GM12878 (cell line): ENCODE results near the gene ZNF613. TPM values are rescaled to one million over a fixed set of nuclear protein-coding genes. Genes with fewer than 3 reads are reported as not detected.

Experiments used
- ATAC-seq: fragments of 200-7000 bp; cut with Tn5 transposase; 3 replicates; pipeline ENCODE4 v1.9.1; 2020; ENCODE audit warnings: mild to moderate bottlenecking, moderate library complexity
- BruUV-seq: library from RNA; stranded (reverse); fragments of 400-500 nt; replicated peaks from 2 replicates; lab custom pipeline; 2021; lab: Mats Ljungman, UMichigan
- CTCF ChIA-PET: fragments of 300-600 bp; sonication (Branson Sonifier 250); formaldehyde crosslinking; extraction: SDS; loops from one replicate; lab custom pipeline; 2021; ENCODE audit warnings: inconsistent platforms; lab: Yijun Ruan, JAX
- POLR2A ChIA-PET: fragments of 350-600 bp; formaldehyde crosslinking; extraction: SDS; loops from one replicate; lab custom pipeline; 2021; ENCODE audit warnings: inconsistent platforms; lab: Charles Lee
- RAD21 ChIA-PET: fragments of 300-600 bp; sonication (Branson Sonifier 250); formaldehyde crosslinking; loops from one replicate; lab custom pipeline; 2023; ENCODE audit warnings: antibody characterized with exemption; ENCODE audit not compliant: unreplicated experiment; lab: Charles Lee
- SMC1A ChIA-PET: fragments of 300-600 bp; sonication (Branson Sonifier 250); formaldehyde crosslinking; loops from one replicate; lab custom pipeline; 2023; ENCODE audit not compliant: unreplicated experiment, uncharacterized antibody; lab: Charles Lee
- DNase-seq: peaks from one replicate; pipeline ENCODE4 v3.0.0-alpha.2; 2011; ENCODE audit warnings: low read depth, low spot score
- FAIRE-seq: peaks from 3 replicates; lab custom pipeline; 2011; peaks lifted over from hg19 to GRCh38; lab: Jason Lieb, UNC
- H2AFZ ChIP-seq: 2 replicates; pipeline ENCODE4 v1.6.0; 2011; ENCODE audit warnings: low read depth, low read length, control low read depth; ENCODE audit not compliant: control insufficient read depth
- H3K27ac ChIP-seq: 2 replicates; pipeline ENCODE4 v1.5.1; 2011; ENCODE audit warnings: control low read depth; ENCODE audit not compliant: control insufficient read depth, insufficient read depth
- H3K27me3 ChIP-seq, 2 experiments: replicated peaks in 1 of 2; 2 replicates each; pipeline versions ENCODE4 v1.6.0 to v1.6.1; 2011; ENCODE audit warnings: low read length in 1 of 2; ENCODE audit not compliant: control insufficient read depth in 2 of 2, insufficient read depth in 2 of 2
- H3K36me3 ChIP-seq, 2 experiments: 2 replicates each; pipeline ENCODE4 v1.5.1; 2011; ENCODE audit warnings: low read length in 1 of 2; ENCODE audit not compliant: control insufficient read depth in 2 of 2, insufficient read depth in 2 of 2
- H3K4me1 ChIP-seq: 2 replicates; pipeline ENCODE4 v1.6.1; 2011; ENCODE audit warnings: mild to moderate bottlenecking, low read length, moderate library complexity, mixed read lengths; ENCODE audit not compliant: control insufficient read depth, insufficient read depth
- H3K4me2 ChIP-seq: 2 replicates; pipeline ENCODE4 v1.6.0; 2011; ENCODE audit warnings: control low read depth; ENCODE audit not compliant: control insufficient read depth, insufficient read depth
- H3K4me3 ChIP-seq: fragments of 200-600 bp; sonication (generic); 2 replicates; pipeline ENCODE4 v1.5.1; 2016
- H3K79me2 ChIP-seq: 2 replicates; pipeline ENCODE4 v1.6.0; 2011; ENCODE audit warnings: low read length; ENCODE audit not compliant: control insufficient read depth, insufficient read depth
- H3K9ac ChIP-seq: 2 replicates; pipeline ENCODE4 v1.8.0; 2011; ENCODE audit warnings: low read length, control low read depth, mixed read lengths; ENCODE audit not compliant: control insufficient read depth, insufficient read depth
- H3K9me3 ChIP-seq: replicated peaks from 3 replicates; pipeline ENCODE4 v1.5.1; 2011; ENCODE audit warnings: mild to moderate bottlenecking, low read length; ENCODE audit not compliant: control insufficient read depth, insufficient read depth
- H4K20me1 ChIP-seq: 2 replicates; pipeline ENCODE4 v1.6.0; 2011; ENCODE audit not compliant: control insufficient read depth, insufficient read depth
- ATF2 ChIP-seq: IDR thresholded peaks from 2 replicates; pipeline ENCODE4 v1.6.1; 2012; ENCODE audit warnings: low read length, inconsistent platforms
- BACH1 ChIP-seq: fragments of 450-650 bp; IDR thresholded peaks from 2 replicates; pipeline ENCODE4 v1.6.1; 2017; ENCODE audit warnings: mild to moderate bottlenecking, borderline replicate concordance
- BCL3 ChIP-seq: IDR thresholded peaks from 2 replicates; pipeline ENCODE4 v1.6.1; 2011; ENCODE audit warnings: borderline replicate concordance, low read depth, mild to moderate bottlenecking, moderate library complexity, low read length; ENCODE audit not compliant: insufficient read depth, poor library complexity, severe bottlenecking
- BRCA1 ChIP-seq: IDR thresholded peaks from 2 replicates; pipeline ENCODE4 v1.6.1; 2011; ENCODE audit warnings: low read depth, low read length, improper control_type of control experiment
- CTCF ChIP-seq, 3 experiments: IDR thresholded peaks in 2 of 3; conservative IDR thresholded peaks in 1 of 3; 2 replicates each; pipeline ENCODE4 v1.5.1; 2011; ENCODE audit warnings: low read depth in 3 of 3, low read length in 3 of 3, mild to moderate bottlenecking in 3 of 3, control low read depth in 2 of 3, moderate library complexity in 2 of 3, inconsistent platforms in 1 of 3, mixed read lengths in 1 of 3; ENCODE audit not compliant: control insufficient read depth in 2 of 3, insufficient read depth in 1 of 3; ENCODE audit errors: extremely low read depth in 1 of 3
- HCFC1 ChIP-seq: fragments of 150-350 bp; IDR thresholded peaks from 2 replicates; pipeline ENCODE4 v1.6.1; 2014; ENCODE audit warnings: low read length
- KAT2A ChIP-seq: conservative IDR thresholded peaks from 2 replicates; pipeline ENCODE4 v1.6.1; 2011; ENCODE audit warnings: low read depth, low read length; ENCODE audit not compliant: control insufficient read depth
- MAX ChIP-seq: IDR thresholded peaks from 2 replicates; pipeline ENCODE4 v1.6.1; 2012; ENCODE audit warnings: low read depth, low read length, improper control_type of control experiment
- MTA3 ChIP-seq: IDR thresholded peaks from 2 replicates; pipeline ENCODE4 v1.6.1; 2012; ENCODE audit warnings: low read length, inconsistent platforms, borderline replicate concordance
- NR2C2 ChIP-seq: IDR thresholded peaks from 2 replicates; pipeline ENCODE4 v1.6.1; 2011; ENCODE audit warnings: borderline replicate concordance, low read depth; ENCODE audit not compliant: control insufficient read depth, insufficient read length
- POLR2AphosphoS5 ChIP-seq: IDR thresholded peaks from 2 replicates; pipeline ENCODE4 v1.6.1; 2011; ENCODE audit warnings: mild to moderate bottlenecking, low read length, inconsistent platforms
- STAT1 ChIP-seq: fragments of 450-650 bp; conservative IDR thresholded peaks from 2 replicates; pipeline ENCODE4 v1.6.1; 2014; ENCODE audit warnings: antibody characterized with exemption, mild to moderate bottlenecking
- STAT3 ChIP-seq: IDR thresholded peaks from 2 replicates; pipeline ENCODE4 v1.6.1; 2011; ENCODE audit warnings: low read depth, low read length, improper control_type of control experiment
- TCF3 ChIP-seq: IDR thresholded peaks from 2 replicates; pipeline ENCODE4 v1.6.1; 2012; ENCODE audit warnings: low read depth, mild to moderate bottlenecking, low read length, borderline replicate concordance; ENCODE audit not compliant: insufficient read depth
- USF1 ChIP-seq: IDR thresholded peaks from 2 replicates; pipeline ENCODE4 v1.6.1; 2011; ENCODE audit warnings: borderline replicate concordance, low read depth, mild to moderate bottlenecking, moderate library complexity, mixed read lengths, low read length; ENCODE audit not compliant: insufficient read depth; ENCODE audit errors: extremely low read length
- YBX1 ChIP-seq: fragments of 450-650 bp; IDR thresholded peaks from 2 replicates; pipeline ENCODE4 v1.6.1; 2016; ENCODE audit warnings: antibody characterized with exemption
- ZNF384 ChIP-seq: IDR thresholded peaks from 2 replicates; pipeline ENCODE4 v1.6.1; 2012; ENCODE audit warnings: low read depth, mild to moderate bottlenecking, low read length, improper control_type of control experiment, borderline replicate concordance
- ZZZ3 ChIP-seq: IDR thresholded peaks from 2 replicates; pipeline ENCODE4 v1.6.1; 2011; ENCODE audit warnings: low read depth; ENCODE audit not compliant: control insufficient read depth, insufficient read length
- WGBS: methylation state at CpG from one replicate; pipeline ENCODE4 v1.1.6; 2016; ENCODE audit warnings: low lambda C conversion rate; ENCODE audit not compliant: insufficient replicate concordance, insufficient coverage; ENCODE audit errors: missing lambda C conversion rate; 5-methylcytosine and 5-hydroxymethylcytosine counted together
- in situ Hi-C: fragments of 300-500 bp; cut with MboI; formaldehyde crosslinking; loops from 9 replicates; pipeline ENCODE4 v1.14.3; 2018; ENCODE audit warnings: mixed read lengths
- intact Hi-C: fragments of 100-400 bp; cut with micrococcal nuclease; formaldehyde crosslinking; loops from one replicate; pipeline ENCODE4 v1.14.2; 2022; ENCODE audit not compliant: unreplicated experiment
- polyA plus RNA-seq, 11 experiments: library from polyadenylated mRNA; depleted of rRNA in 4 of 11; unstranded in 6 of 11; stranded (reverse) in 5 of 11; fragments of >200 nt; fragmentation: Nextera tagmentation in 4 of 11; fragmentation: Illumina TruSeq in 1 of 11; extraction: Ambion mirVana in 4 of 11; extraction: Trizol in 1 of 11; gene quantifications; 1 replicate in 1 of 11; 2 replicates in 10 of 11; pipeline versions ENCODE4 v1.2.1 to v1.2.3, GENCODE V29; 2011 to 2016; ENCODE audit warnings: inconsistent platforms in 2 of 11, missing spikeins in 2 of 11, low read depth in 1 of 11
- total RNA-seq, 4 experiments: library from RNA; depleted of rRNA in 3 of 4; stranded (reverse); fragments of >200 nt in 3 of 4; fragmentation: Illumina TruSeq in 1 of 4; extraction: Trizol in 1 of 4; gene quantifications; 2 replicates each; pipeline versions ENCODE4 v1.2.1 to v1.2.3, GENCODE V29; 2013 to 2021

ZNF613 gene
- total and polyA plus RNA-seq, 10 of the 15 experiments (the other 5 are each of a cell fraction or from before 2014, with no cell fraction given) = 3.3 to 7.8 (median 5.0) TPM

- peaks cover 5% of the 10 kb centered on the region for H3K79me2 ChIP-seq
- in situ Hi-C loops (no loop called here), intact Hi-C loops (no loop called here)
- H3K4me2 ChIP-seq = no peak overlapping the region
- H3K27me3 ChIP-seq = no peaks in the 10 kb centered on the region
- H3K4me1 ChIP-seq = no peaks in the 10 kb centered on the region
- 97% methylated on average over 6 of the region's 6 CpGs for WGBS
- no peaks in the 10 kb centered on the region; a peak in 1 of 4 replicates for H3K36me3 ChIP-seq
- no peaks in the 10 kb centered on the region for H4K20me1 ChIP-seq
- CTCF ChIA-PET = no interaction called here
- BruUV-seq = no TSS peak
- peaks cover 30% of the 10 kb centered on the region; the same call in 2 of the 3 replicates for H3K9me3 ChIP-seq
- no peak overlapping the region for H3K27ac ChIP-seq
- DNase-seq (no peak), ATAC-seq (no peak), FAIRE-seq (no peak)
- SMC1A ChIA-PET = no interaction called here
- H3K4me3 ChIP-seq = no peak overlapping the region
- H2AFZ ChIP-seq = no peak overlapping the region
- POLR2A ChIA-PET = interaction anchor here (0.6 kb wide), 1 partner anchor 9 kb away, joined by 6 read pairs; no protein-coding TSS in a partner anchor
- H3K9ac ChIP-seq = no peak overlapping the region
- RAD21 ChIA-PET = no interaction called here
- TF ChIP-seq POLR2AphosphoS5 (no peak), KAT2A (no peak), MAX (no peak), CTCF (IDR thresholded peaks at IDR 0.05 in 2 of 3, conservative IDR thresholded peaks at IDR 0.05 in 1 of 3; ENCODE audit: control insufficient read depth in 2 of 3, extremely low read depth in 1 of 3, insufficient read depth in 1 of 3, low read depth in 3 of 3, low read length in 3 of 3) (no peak), ATF2 (no peak), HCFC1 (no peak), ZZZ3 (no peak), USF1 (no peak), YBX1 (no peak), STAT3 (no peak), ZNF384 (no peak), STAT1 (no peak), TCF3 (no peak), BRCA1 (no peak), NR2C2 (no peak), MTA3 (no peak), BCL3 (no peak), BACH1 (no peak)
Measured at GRCh38 chr19:51980116-51980736, 53.0 kb downstream of the ZNF613 start.
